Fibroblast of skin of left biceps (primary cell): ENCODE measurements around the gene CTSC.
"Not testable (repeated sequence)": the region's sequence is repeated elsewhere in the genome, so short reads cannot be mapped to it uniquely, and the experiment has no call there.

Source experiments
- DNase-seq, 2 experiments: peaks; one replicate each; pipeline ENCODE4 v3.0.0-alpha.2; 2013; ENCODE audit warnings: low read depth in 2 of 2

The CTSC gene

GRCh38 chr11:88282747-88283515 lies 54.6 kb downstream of the CTSC start:
- no peak for DNase-seq

- DNase-seq, result no peak
These were observed 56.2 kb downstream of the CTSC start for GRCh38 chr11:88281317-88281712.

DNA sequence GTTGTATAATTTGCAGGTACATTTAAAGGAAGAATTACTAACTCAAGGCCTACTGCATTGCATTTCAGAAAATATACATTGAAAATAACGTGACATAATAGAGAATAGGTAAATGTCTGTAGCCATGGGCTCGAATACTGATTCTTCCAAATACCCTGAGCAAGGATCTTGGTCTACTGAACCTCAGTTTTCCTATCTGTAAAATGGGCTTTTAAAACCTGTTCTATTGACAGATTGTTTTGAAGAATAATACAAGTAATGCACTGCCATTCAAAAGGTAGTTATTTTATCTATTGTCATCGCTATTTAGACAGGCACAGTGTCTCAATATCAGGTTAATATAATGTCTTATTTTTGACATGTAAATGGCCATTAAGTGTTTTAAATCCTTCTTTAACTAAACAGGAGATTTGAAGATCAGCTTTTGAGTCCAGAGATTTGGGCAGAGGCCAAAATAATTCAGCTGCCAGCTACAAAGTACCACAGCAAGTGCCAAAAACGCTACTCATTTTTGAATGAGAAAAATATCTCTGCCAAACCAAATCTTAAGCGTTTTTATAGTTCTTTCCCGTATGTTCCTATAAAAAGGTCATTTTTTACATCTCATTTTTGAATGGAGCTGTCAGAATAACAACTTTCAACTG lies 56.7 kb downstream of the CTSC start:
- no peak for DNase-seq

DNA sequence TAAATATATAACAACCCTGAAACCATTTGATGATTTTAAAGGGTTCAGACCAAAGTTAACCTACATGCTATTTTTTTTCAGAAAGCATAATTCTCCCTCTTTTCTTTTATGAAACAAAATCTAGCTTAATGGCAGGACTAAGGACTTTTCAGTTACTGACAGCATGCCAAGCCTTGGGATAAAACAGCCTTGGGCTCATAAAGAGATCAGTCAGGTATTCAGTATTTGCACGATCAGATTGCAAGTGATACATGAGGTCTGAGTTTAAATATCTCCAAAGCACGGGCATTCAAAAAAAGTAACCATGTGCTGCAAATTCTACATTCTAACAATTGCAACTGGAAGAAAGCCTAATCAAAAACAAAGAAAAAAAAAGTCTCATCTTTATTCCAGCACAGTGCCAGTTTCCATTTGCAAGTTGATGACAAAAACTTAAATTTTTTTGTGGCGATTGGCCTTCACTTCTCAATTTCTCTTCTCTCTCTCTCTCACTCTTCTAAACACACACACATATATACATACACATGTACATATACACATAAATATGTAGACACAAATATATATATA lies 60.1 kb downstream of the CTSC start:
- DNase-seq, result no peak

DNA sequence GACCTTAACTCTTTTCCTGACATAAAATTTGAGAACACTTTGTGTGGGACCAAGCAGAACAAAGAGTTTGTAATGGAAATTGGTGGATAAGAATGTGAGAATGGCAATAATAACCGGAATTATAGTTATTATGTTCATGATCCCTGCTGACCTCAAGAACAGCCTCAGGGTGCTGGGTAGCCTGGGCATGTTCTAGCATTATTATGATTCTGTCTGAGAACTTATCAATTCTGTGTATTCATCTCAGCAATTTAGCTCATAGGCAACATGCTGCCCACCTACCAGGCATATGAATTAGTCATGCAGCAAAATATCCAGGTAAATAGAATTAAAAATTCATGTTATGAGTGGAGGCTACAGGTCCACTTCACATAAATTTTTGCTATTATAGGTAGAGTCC lies 61.9 kb downstream of the CTSC start:
- DNase-seq, result no peak

DNA sequence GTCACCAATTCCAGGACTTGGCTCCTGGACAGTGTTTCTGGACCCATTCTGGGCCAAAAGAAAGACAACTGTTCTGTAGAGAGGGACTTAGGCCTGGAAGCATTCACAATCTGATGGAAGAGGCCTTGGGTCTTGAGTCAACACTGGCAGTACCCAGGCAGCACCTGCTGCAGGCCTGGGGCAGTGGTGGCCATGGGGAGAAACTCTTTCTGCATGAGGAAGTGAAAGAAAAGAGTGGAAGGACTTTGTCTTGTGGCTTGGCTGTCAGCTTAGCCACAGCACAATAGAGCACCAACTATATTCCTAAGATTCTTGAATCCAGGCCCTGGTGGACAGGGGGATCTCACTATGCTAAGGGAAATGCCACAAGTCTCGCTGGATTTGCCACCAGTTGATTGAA lies 70.6 kb downstream of the CTSC start:
- no peak for DNase-seq

DNA sequence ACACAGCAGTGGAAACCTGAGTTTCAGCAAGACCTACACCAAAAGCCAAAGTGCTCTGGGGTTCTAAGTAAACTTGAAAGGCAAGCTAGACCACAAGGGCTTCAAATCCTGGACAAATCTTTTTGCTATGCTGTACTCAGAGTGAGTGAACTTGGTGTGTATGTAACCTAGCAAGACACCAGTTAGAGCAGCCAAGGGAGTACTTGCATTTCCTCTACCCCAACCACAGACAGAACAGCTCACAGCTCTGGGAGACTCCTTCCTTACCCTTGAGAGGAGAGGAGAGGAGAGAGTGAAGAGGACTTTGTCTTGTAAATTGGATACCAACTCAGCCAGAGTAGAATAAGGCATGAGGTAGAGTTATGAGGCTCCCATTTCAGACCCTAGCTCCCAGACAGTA lies 71.4 kb downstream of the CTSC start:
- DNase-seq, result no peak

- no peak for DNase-seq
These were observed 78.1 kb downstream of the CTSC start for GRCh38 chr11:88259431-88259830.

DNA sequence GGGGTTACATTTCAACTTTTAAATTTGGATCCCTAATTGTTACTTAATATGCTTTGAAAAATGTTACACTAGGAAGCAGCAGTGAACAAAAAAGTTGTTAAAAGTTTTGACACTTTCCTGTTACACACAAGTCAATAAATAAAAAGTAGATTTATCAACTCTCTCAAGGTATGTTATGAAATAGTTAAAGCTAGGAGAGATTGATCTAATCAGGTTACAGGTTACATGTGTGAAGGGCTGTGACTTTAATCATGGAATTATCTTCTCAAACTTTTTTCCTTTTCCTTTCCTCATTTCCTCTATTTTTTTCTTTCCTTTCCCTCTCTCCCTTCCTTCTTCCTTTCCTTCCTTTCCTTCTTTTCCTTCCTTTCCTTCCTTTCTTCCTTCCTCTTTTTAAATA lies 85.3 kb downstream of the CTSC start:
- DNase-seq, result no peak

DNA sequence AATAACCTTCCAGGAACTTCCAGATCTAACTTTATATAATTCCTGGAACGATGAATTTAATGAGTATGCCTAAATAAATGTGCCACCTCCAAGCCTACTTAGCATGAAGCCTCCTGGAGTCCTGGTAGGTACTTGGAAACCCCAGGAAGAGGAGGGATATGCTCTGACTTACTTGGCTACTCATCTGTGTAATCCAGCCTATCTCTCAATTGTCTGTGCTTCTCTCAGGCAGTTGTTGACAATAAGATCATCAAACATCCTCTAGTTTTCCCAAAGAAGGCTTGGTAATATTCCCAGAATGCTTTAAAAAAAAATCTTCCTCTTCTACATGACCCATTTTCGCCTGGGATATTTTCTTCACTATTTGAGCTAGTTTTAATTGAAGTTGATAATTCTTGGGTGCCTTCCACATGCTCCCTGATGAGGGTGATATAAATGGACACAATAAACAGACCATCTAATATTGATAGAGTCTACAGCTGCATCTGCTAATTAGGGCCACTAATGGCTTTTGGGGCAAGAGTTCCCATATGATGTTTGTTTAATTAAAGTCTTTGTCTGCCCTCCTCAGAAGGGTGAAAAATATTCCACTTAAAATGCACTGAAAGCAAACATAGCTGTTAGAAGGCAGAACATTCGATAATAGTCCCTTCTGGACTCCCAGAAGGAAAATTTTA lies 86.8 kb downstream of the CTSC start:
- DNase-seq, result no peak

DNA sequence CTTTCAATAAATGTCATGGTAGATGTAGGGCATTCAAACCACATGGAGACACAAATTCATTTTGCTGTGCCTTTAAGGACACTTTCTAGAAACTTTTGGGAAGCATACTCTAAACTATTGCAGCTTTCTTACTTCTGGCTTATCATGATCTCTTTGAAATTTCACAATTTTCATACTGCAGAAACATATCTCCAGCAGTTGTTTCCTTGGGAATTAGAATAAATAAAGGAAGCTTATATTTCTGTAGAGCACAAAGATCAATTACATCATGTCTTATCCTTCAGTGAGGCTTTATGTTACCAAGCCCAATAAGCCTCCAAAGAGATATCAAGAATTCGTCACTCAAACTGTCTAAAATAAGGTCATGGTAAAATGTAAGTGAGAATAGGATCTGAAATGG lies 87.8 kb downstream of the CTSC start:
- DNase-seq, result no peak

DNA sequence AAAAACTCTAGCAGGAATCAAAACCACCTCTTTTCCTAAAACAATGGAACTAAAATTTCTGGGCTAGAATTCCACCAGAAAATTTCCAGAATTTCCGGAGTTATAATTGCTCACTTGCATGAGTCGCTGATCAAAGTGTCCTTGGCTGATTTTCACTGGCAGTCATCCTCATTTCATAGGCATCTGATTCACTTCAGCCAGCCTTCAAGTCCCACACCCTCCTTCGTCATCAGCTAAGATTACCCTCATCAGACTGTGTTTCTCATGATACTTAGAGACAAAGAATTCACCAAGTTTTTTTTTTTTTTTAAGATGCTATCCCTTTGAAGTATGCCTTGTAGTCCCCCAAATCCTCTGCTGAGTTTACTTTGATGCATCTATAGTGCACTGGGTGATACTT lies 90.8 kb downstream of the CTSC start:
- peak; percentile 42 to 44 for DNase-seq

DNA sequence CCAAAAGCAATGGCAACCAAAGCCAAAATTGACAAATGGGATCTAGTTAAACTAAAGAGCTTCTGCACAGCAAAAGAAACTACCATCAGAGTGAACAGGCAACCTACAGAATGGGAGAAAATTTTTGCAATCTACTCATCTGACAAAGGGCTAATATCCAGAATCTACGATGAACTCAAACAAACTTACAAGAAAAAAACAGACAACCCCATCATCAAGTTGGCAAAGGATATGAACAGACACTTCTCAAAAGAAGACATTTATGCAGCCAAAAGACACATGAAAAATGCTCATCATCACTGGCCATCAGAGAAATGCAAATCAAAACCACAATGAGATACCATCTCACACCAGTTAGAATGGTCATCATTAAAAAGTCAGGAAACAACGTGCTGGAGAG lies 92.0 kb downstream of the CTSC start:
- DNase-seq, result not testable (repeated sequence)
